ENCODE results near the gene GABRB2.
"Not testable (repeated sequence)": the region's sequence is repeated elsewhere in the genome, so short reads cannot be mapped to it uniquely, and the experiment has no call there.

The GABRB2 gene

GRCh38 chr5:161287436-161287835 lies 259.1 kb downstream of the GABRB2 start:
- DNase-seq: no peak

- DNase-seq: no peak
These were observed 260.4 kb downstream of the GABRB2 start for GRCh38 chr5:161286066-161286655.

- no peak for DNase-seq
These were observed 262.1 kb downstream of the GABRB2 start for GRCh38 chr5:161284445-161284844.

- no peak for DNase-seq
These were observed 263.2 kb downstream of the GABRB2 start for GRCh38 chr5:161283296-161283695.

- DNase-seq: no peak
These were observed 267.5 kb downstream of the GABRB2 start for GRCh38 chr5:161278739-161279660.

GRCh38 chr5:161277011-161277410 lies 269.5 kb downstream of the GABRB2 start:
- no peak for DNase-seq

- no peak for DNase-seq
These were observed 271.6 kb downstream of the GABRB2 start for GRCh38 chr5:161274951-161275350.

GRCh38 chr5:161273410-161273809 lies 273.1 kb downstream of the GABRB2 start:
- DNase-seq: no peak

GRCh38 chr5:161271816-161272215 lies 274.7 kb downstream of the GABRB2 start:
- no peak for DNase-seq

GRCh38 chr5:161269125-161269524 lies 277.4 kb downstream of the GABRB2 start:
- no peak for DNase-seq

- no peak for DNase-seq
These were observed 279.6 kb downstream of the GABRB2 start for GRCh38 chr5:161266954-161267353.

GRCh38 chr5:161265006-161265405 lies 281.5 kb downstream of the GABRB2 start:
- DNase-seq: no peak

- no peak for DNase-seq
These were observed 283.3 kb downstream of the GABRB2 start for GRCh38 chr5:161263191-161263590.

- no peak for DNase-seq
These were observed 284.7 kb downstream of the GABRB2 start for GRCh38 chr5:161261668-161262323.

GRCh38 chr5:161258438-161258837 lies 288.1 kb downstream of the GABRB2 start:
- DNase-seq: no peak

- DNase-seq: no peak
These were observed 289.6 kb downstream of the GABRB2 start for GRCh38 chr5:161256957-161257356.

GRCh38 chr5:161252955-161253354 lies 293.6 kb downstream of the GABRB2 start:
- not testable (repeated sequence) for DNase-seq

GRCh38 chr5:161246749-161247148 lies 299.8 kb downstream of the GABRB2 start:
- DNase-seq: no peak

- DNase-seq: not testable (repeated sequence)
These were observed 300.7 kb downstream of the GABRB2 start for GRCh38 chr5:161245846-161246245.
